Heart right ventricle (tissue), 16 donors: ENCODE data around the gene MPP2. TPM values are rescaled to one million over a fixed set of nuclear protein-coding genes. Genes with fewer than 3 reads are reported as not detected.

Experiments
- ATAC-seq, 8 donors: fragments of 200-7000 bp; cut with Tn5 transposase; one replicate each; pipeline ENCODE4 v1.9.1; 2020; ENCODE audit warnings: mild to moderate bottlenecking in 8 of 8, moderate library complexity in 8 of 8, moderate number of reproducible peaks in 1 of 8
- DNase-seq, 2 donors: peaks; one replicate each; pipeline ENCODE4 v3.0.0-alpha.2; 2020
- H3K27ac ChIP-seq, 10 donors: fragments of 200-600 bp; sonication (generic) in 2 of 10; one replicate each; pipeline versions ENCODE4 v1.5.0 to v1.8.0; 2020 to 2022; ENCODE audit warnings: mild to moderate bottlenecking in 3 of 10
- H3K27me3 ChIP-seq, 7 donors: fragments of 200-600 bp; one replicate each; pipeline ENCODE4 v1.8.0; 2021 to 2022; ENCODE audit warnings: mild to moderate bottlenecking in 2 of 7
- H3K36me3 ChIP-seq, 9 donors: fragments of 200-600 bp; sonication (generic) in 1 of 9; one replicate each; pipeline versions ENCODE4 v1.5.0 to v1.8.0; 2020 to 2022; ENCODE audit warnings: mild to moderate bottlenecking in 2 of 9
- H3K4me1 ChIP-seq, 9 donors: fragments of 200-600 bp; sonication (generic) in 1 of 9; one replicate each; pipeline versions ENCODE4 v1.5.0 to v1.8.0; 2020 to 2022; ENCODE audit warnings: mild to moderate bottlenecking in 4 of 9
- H3K4me3 ChIP-seq, 10 donors: fragments of 200-600 bp; sonication (generic) in 2 of 10; one replicate each; pipeline versions ENCODE4 v1.5.0 to v1.8.0; 2020 to 2022; ENCODE audit warnings: mild to moderate bottlenecking in 7 of 10, moderate library complexity in 2 of 10
- H3K9me3 ChIP-seq, 11 donors: fragments of 200-600 bp in 10 of 11; sonication (generic) in 2 of 11; one replicate each; pipeline versions ENCODE4 v1.5.0 to v1.8.0; 2013 to 2022; ENCODE audit warnings: mild to moderate bottlenecking in 2 of 11, control low read depth in 1 of 11, moderate library complexity in 1 of 11
- CTCF ChIP-seq, 9 donors: fragments of 200-600 bp; sonication (generic) in 2 of 9; IDR thresholded peaks; one replicate each; pipeline versions ENCODE4 v1.5.0 to v1.8.0; 2021 to 2022; ENCODE audit warnings: antibody characterized with exemption in 9 of 9, mild to moderate bottlenecking in 5 of 9, moderate library complexity in 1 of 9
- WGBS, 2 donors: extraction: QIAGEN DNeasy Blood & Tissue Kit; methylation state at CpG; one replicate each; pipeline ENCODE4 v1.1.7; 2013; ENCODE audit warnings: inconsistent platforms in 1 of 2; 5-methylcytosine and 5-hydroxymethylcytosine counted together
- intact Hi-C, 10 donors: fragments of 100-400 bp; cut with DNase I; formaldehyde crosslinking; loops; one replicate each; pipeline versions ENCODE4 v1.11.1 to v1.14.2; 2022
- polyA plus RNA-seq, 2 donors: library from polyadenylated mRNA; stranded (reverse); fragments of 200-250 nt; gene quantifications; one replicate each; pipeline ENCODE4 v1.2.3, GENCODE V29; 2013
- total RNA-seq, 10 donors: library from RNA; stranded (reverse); fragmentation: NEBNext Ultra II Directional in 3 of 10; extraction: Animal tissue kit (Norgen Biotek cat#: 25700) in 3 of 10; gene quantifications; one replicate each; pipeline versions ENCODE4 v1.2.1 to v1.2.4, GENCODE V29; 2021 to 2023
- donor health status: Arrhythmogenic right ventricular cardiomyopathy.
- donor health status: ischemic (EF 13 %, LVEDD 7.1; RV severe dilation, severe dysfunction).
- donor health status: healthy with polysubstance abuse.
- donor health status: DM: no; HTN: yes; CAD: no.
- donor health status: DM: no; HTN: no; CAD: no.
- donor health status: ischemic (EF 25% LVEDD 6.9; RV normal size, moderate dysfunction).
- donor health status: ischemic (EF 25% LVEDD 5.7; RV mildly dilated, moderate dysfunction).
- donor health status: healthy.
- donor health status: DM: yes; HTN: yes; CAD: no.
- donor health status: Ischemic cardiomyopathy.
- donor health status: ischemic (EF 35%, LVEDD 5.7; RV mildly dilated, moderate dysfunction).
- donor health status: nonischemic (EF 11% LVEDD 7.7; RV severe dilation, severe dysfunction).
- donor health status: DM: yes; HTN: yes; CAD: no.
- donor health status: PGD.
- donor health status: ischemic (EF 29% LVEDD 5.4; RV normal size, mild dysfunction).
- donor health status: nonischemic (EF 23%, LVEDD 6.1; RV moderate dilation, normal function).

The MPP2 gene
- total and polyA plus RNA-seq, 12 donors: 5.0 to 20.7 (median 12.9) TPM

GRCh38 chr17:43875476-43876147 is 31.7 kb downstream of the MPP2 start:
- intact Hi-C loops: loop anchor here in 3 of 10 donors (5.0 to 10.0 kb wide), 2 partner anchors 119 to 122 kb away; no protein-coding TSS in a partner anchor
- peak overlapping the region in 1 of 10 donors; percentile 28 for H3K27ac ChIP-seq

GRCh38 chr17:43874293-43874692 is 33.0 kb downstream of the MPP2 start:
- WGBS, 2 donors: 50 to 63% methylated on average over 3 of the region's 3 CpGs
- H3K27ac ChIP-seq: peak overlapping the region in 9 of 10 donors; percentile 5 to 79 (median 59)
- TF ChIP-seq CTCF (IDR thresholded peaks at IDR 0.05): no peak
- H3K4me3 ChIP-seq: no peak overlapping the region
- H3K36me3 ChIP-seq: peaks cover 0 to 9% (median 0%) of the 10 kb centered on the region in 9 donors
- H3K4me1 ChIP-seq: peaks cover 0 to 35% (median 9%) of the 10 kb centered on the region in 9 donors
- no peaks in the 10 kb centered on the region for H3K9me3 ChIP-seq
- ATAC-seq (peak in 7 of 8 donors; percentile 25 to 67 (median 50)), DNase-seq (peak in 1 of 2 donors; percentile 70)
- intact Hi-C loops: loop anchor here in 2 of 10 donors (10.0 kb wide), 1 partner anchor 121 kb away; no protein-coding TSS in a partner anchor
- no peaks in the 10 kb centered on the region for H3K27me3 ChIP-seq

More at GRCh38 chr17:43875476-43876147, 31.7 kb downstream of the MPP2 start:
- no peak for DNase-seq
- Histone ChIP-seq H3K36me3 (peaks cover 0 to 12% (median 0%) of the 10 kb centered on the region in 9 donors), H3K4me3 (no peak overlapping the region), H3K4me1 (peaks cover 0 to 35% (median 9%) of the 10 kb centered on the region in 9 donors), H3K9me3 (no peaks in the 10 kb centered on the region), H3K27me3 (no peaks in the 10 kb centered on the region)
- no peak for TF ChIP-seq CTCF (IDR thresholded peaks at IDR 0.05)
- 88 to 93% methylated on average over 3 of the region's 3 CpGs for WGBS, 2 donors
- ATAC-seq: no peak

- no peak for DNase-seq
- peaks cover 0 to 9% (median 0%) of the 10 kb centered on the region in 9 donors for H3K36me3 ChIP-seq
- peak overlapping the region in 1 of 10 donors; percentile 48 for H3K4me3 ChIP-seq
- 74 to 76% methylated on average over 6 of the region's 6 CpGs for WGBS, 2 donors
- peaks cover 0 to 34% (median 8%) of the 10 kb centered on the region in 9 donors for H3K4me1 ChIP-seq
- ATAC-seq: peak in 1 of 8 donors; percentile 10
- H3K27ac ChIP-seq: peak overlapping the region in 9 of 10 donors; percentile 5 to 79 (median 59)
- H3K9me3 ChIP-seq: no peaks in the 10 kb centered on the region
- intact Hi-C loops: loop anchor here in 2 of 10 donors (10.0 kb wide), 1 partner anchor 121 kb away; no protein-coding TSS in a partner anchor
- no peaks in the 10 kb centered on the region for H3K27me3 ChIP-seq
- TF ChIP-seq CTCF (IDR thresholded peaks at IDR 0.05): no peak
Measured at GRCh38 chr17:43873815-43874214, 33.5 kb downstream of the MPP2 start.

GRCh38 chr17:43873091-43873490 is 34.2 kb downstream of the MPP2 start:
- Histone ChIP-seq H3K9me3 (no peaks in the 10 kb centered on the region), H3K4me1 (peaks cover 0 to 27% (median 2%) of the 10 kb centered on the region in 9 donors), H3K27me3 (no peaks in the 10 kb centered on the region), H3K36me3 (peaks cover 0 to 9% (median 0%) of the 10 kb centered on the region in 9 donors), H3K27ac (peak overlapping the region in 2 of 10 donors; percentile 50 to 79), H3K4me3 (peak overlapping the region in 1 of 10 donors; percentile 48)
- DNase-seq: no peak
- peak in 1 of 8 donors; percentile 8 for ATAC-seq
- intact Hi-C loops: loop anchor here in 2 of 10 donors (10.0 kb wide), 1 partner anchor 122 kb away; no protein-coding TSS in a partner anchor
- peak in 2 of 9 donors; percentile 21 to 26 for TF ChIP-seq CTCF (IDR thresholded peaks at IDR 0.05)
- 65 to 76% methylated on average over 5 of the region's 5 CpGs for WGBS, 2 donors
